COR-L47 (cell line): ENCODE results near the gene PLSCR1.

ENCODE experiments used
- DNase-seq: peaks from one replicate; lab custom pipeline; 2025; lab: John Stamatoyannopoulos, UW

Gene PLSCR1

DNA sequence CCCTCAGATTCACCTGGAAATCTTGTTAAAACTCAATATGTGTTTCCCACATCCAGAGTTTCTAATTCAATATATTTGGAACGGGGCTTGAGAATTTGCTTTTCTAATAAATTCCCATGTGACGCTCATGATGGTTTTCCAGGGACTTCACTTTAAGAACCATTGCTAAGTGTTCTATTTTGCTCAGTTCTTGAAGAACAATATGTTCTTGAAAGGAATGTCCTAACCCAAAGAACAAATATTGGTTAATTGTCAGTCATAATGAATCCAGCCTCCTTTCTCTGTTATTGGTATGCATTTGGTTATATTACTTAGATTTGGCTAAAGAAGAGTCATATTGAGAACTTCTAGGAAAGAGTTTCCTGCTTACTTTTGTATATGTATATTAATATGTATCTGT, 70.7 kb downstream of the PLSCR1 start:
- no peak for DNase-seq

DNA sequence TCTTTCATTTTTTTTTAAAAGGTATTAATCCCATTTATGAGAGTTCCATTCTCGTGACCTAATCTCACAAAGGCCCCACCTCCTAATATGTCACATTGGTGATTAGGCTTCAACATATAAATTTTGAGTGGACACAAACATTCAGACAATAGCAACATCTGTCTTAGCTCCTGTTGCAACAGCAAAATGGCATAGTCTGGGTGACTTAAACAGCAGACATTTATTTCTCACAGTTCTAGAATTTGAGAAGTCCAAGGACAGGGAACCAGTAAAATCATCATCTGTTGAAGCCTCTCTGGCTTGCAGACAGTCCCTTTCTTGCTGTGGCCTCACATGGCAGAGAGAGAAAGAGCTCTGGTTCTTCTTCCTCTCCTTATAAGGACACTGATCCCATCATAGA, 71.8 kb downstream of the PLSCR1 start:
- DNase-seq, result no peak

DNA sequence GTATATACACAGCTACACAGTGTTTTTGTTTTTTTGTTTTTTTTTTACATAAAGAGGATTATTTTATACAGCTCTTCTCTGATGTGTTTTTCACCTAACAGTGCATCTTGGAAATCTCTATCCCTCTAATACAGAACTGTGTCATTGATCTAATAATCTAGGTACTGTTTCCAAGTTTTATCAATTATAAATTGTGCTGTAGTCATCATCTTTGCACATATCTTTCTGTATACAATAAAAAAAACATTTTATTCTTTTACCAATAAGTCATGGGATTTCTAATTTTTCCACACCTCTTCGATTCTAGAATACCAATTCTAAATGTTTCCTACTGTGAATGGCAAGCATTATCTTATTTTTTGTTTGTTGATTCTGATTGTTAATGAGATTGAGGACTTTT, 73.4 kb downstream of the PLSCR1 start:
- DNase-seq, result no peak

DNA sequence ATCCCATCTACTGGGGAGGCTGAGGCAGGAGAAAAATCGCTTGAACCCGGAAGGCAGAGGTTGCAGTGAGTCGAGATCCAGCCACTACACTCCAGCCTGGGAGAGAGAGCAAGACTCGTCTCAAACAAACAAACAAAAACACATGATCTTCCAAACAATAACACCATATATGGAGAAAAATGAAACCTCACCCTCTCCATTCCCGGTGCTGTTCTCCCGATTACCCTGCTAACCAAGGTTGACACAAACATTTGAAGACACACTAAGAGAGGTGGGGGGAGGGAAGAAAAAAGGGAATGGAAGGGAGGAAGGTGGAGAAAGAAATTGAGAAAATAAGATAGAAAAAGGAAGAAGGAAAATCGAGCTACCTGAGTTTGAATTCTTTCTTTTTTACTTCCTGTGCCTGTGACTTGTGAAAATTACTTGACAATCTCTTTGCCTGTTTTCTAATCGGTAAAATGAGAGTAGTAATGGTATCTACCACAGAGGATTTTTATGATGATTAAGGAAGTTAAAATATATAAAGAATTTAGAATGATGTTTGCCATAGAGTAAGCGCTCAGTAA, 73.9 kb downstream of the PLSCR1 start:
- no peak for DNase-seq

DNA sequence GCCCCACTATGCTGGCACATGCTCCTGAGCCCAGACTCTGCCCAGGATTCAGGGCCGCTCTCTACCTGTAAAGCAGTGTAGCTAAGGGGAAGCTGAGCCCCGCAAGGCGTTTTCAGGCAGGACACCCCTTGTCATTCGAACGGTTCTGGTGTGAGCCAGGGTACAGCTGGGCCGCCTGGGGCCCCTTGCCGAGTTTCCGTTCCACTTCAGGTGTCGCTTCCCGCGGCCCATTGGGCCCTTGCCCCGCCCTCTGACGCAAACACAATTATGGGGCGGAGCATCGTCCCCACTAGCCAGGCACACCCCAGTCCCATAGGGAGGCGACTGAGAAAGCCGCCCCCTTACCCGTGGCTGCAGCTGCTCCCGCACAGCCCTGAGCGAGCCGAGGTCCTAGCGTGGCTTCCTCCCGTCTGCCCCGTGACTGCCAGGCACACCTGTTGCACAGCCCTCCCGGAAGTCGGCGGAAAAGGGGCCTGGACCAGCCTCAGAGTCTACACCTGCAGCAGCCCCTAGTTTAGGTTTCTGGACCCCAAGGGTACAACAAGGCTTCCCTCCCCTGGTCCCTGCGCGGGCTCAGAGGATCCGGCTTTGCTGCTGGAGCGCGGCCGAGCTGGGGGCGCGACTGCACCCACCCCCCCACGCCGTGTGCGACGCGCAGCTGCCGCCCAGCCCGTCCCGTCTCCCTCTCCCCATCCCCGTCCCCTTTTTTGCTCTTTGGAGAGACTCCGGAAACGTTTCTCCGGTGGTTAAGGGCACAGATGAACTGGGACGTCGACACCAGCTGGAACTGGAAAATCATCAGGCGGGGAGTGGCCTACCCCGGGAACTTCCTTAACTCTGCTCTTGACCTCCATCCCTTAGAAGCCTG, 75.0 kb downstream of the PLSCR1 start, which contains the start of gene PLSCR2:
PLSCR2 (minus strand) TSS at position 412 of the 868 bp plus-strand sequence. CDS start 9,657 bp downstream, outside the sequence.
- peak; percentile 46 for DNase-seq

DNA sequence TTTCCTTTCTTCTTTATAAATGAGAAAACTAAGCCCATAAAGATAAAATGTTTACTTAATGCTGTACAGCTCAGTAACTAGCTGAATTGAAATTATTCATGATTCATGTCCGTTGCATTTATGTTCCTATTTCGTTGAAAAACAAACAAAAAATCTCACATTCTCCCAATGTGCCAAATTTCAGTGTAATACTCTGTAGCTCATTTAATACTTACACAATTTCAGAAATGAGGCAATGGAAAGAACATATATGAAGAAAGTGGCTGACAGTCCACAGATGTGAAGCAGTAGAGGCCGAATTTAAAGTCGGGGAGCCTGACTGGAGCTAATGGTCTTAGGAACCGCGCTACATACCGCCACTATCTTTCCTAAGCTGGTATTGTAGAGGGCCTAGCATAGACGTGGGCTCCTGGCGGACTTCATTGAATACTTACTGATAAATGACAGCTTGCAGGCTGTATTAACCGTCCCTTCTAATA, 75.7 kb downstream of the PLSCR1 start:
- DNase-seq, result no peak

DNA sequence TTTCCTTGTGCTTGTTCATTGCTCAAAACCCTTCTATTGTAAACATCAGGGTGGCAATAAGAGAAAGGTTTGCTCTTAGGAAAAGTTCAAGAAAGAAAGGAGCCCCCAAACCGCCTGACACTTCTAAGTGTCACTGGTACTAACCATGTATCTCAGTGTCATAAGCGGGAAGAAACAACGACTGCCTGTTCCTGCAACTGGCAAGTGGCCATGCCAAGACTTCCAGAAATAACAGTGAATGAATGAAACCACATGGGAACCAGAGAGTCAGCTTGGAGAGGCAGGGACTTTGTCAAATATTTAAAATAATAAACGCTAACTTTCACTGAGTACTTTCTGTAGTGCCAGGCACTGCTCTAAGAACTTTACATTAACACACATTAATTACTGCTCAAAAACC, 76.2 kb downstream of the PLSCR1 start:
- DNase-seq, result no peak

DNA sequence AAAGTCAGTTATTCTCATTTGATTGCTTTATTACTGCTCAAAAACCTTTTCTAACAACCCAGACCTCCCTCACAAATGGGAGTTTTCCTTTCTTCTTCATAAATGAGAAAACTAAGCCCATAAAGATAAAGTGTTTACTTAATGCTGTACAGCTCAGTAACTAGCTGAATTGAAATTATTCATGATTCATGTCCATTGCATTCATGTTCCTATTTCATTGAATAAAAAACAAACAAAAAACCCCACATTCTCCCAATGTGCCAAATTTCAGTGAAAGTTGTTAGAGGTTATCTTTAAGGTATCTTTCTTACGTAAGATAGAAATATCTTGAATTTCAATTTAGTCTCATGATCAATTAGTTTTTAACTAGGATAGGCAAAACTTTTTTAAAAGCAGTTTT, 77.8 kb downstream of the PLSCR1 start:
- no peak for DNase-seq

DNA sequence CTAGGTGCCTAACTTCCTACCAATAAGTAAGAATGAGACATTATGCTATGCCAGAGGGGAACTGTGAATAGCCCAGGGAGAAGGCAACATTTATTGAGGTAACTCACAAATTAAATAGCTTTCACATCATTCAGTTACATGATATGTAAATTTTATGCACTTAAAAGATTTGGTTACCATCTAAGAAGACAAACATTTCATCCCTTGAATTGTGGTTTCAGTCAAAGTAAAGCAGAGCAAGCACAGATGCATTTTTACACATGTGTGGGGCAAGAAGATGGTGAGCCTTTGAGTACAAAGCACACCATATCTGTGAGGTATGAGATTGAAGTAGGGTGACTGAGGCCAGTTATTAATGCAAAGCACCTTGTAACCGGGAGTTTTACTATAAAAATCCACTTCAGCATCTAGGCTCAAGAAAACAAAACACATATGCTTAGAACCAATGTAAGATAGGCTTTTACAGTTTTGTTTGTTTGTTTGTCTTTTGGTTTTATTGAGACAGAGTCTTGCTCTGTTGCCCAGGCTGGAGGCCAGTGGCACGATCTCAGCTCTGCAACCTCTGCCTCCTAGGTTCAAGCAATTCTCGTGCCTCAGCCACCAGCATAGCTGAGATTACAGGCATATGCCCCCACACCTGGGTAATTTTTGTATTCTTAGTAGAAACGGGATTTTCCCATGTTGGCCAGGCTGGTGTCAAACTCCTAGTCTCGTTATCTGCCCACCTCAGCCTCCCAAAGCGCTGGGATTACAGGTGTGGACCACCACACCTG, 78.5 kb downstream of the PLSCR1 start:
- DNase-seq, result no peak
